HepG2 (cell line): ENCODE results near the gene PACSIN1. TPM values are rescaled to one million over a fixed set of nuclear protein-coding genes. Genes with fewer than 3 reads are reported as not detected.
A peak's percentile ranks its signal among the peaks of the same experiment; 100 is the strongest.

ENCODE experiments used
- ATAC-seq: fragments of 200-7000 bp; cut with Tn5 transposase; 3 replicates; pipeline ENCODE4 v1.9.1; 2020; ENCODE audit warnings: mild to moderate bottlenecking, moderate library complexity
- BruUV-seq: library from RNA; stranded (reverse); fragments of 400-500 nt; replicated peaks from 2 replicates; lab custom pipeline; 2021; lab: Mats Ljungman, UMichigan
- CTCF ChIA-PET: fragments of 300-600 bp; formaldehyde crosslinking; extraction: SDS; loops from one replicate; lab custom pipeline; 2021; ENCODE audit warnings: low total read pairs, inconsistent platforms, low intra/inter-chr PET ratio; lab: Yijun Ruan, JAX
- POLR2A ChIA-PET: fragments of 350-600 bp; sonication (Branson Sonifier 250); formaldehyde crosslinking; loops from one replicate; lab custom pipeline; 2020; ENCODE audit warnings: antibody characterized with exemption, inconsistent platforms; lab: Yijun Ruan, JAX
- DNase-seq: peaks from one replicate; pipeline ENCODE4 v3.0.0-alpha.2; 2015; ENCODE audit warnings: low spot score
- FAIRE-seq: peaks from 3 replicates; lab custom pipeline; 2011; peaks lifted over from hg19 to GRCh38; lab: Jason Lieb, UNC
- H2AFZ ChIP-seq: one replicate; pipeline ENCODE4 v1.6.1; 2011; ENCODE audit warnings: low read length, inconsistent platforms
- H3K27ac ChIP-seq: fragments of 300-600 bp; 3 replicates; pipeline ENCODE4 v1.8.0; 2011; ENCODE audit warnings: mixed run types, mild to moderate bottlenecking, mixed read lengths, low read length, inconsistent platforms; ENCODE audit not compliant: insufficient read depth; ENCODE audit errors: extremely low read length
- H3K27me3 ChIP-seq, 2 experiments: fragments of 200-600 bp in 1 of 2; 2 replicates in 1 of 2; 3 replicates in 1 of 2; pipeline versions ENCODE4 v1.6.0 to v1.8.0; 2011; ENCODE audit warnings: low read length in 2 of 2, mild to moderate bottlenecking in 2 of 2, moderate library complexity in 2 of 2, inconsistent platforms in 1 of 2; ENCODE audit not compliant: insufficient read depth in 2 of 2, control insufficient read depth in 1 of 2
- H3K36me3 ChIP-seq, 2 experiments: fragments of 200-600 bp in 1 of 2; replicated peaks in 1 of 2; 2 replicates in 1 of 2; 3 replicates in 1 of 2; pipeline versions ENCODE4 v1.5.1 to v1.8.0; 2011; ENCODE audit warnings: low read length in 2 of 2, inconsistent platforms in 1 of 2; ENCODE audit not compliant: insufficient read depth in 2 of 2, control insufficient read depth in 1 of 2
- H3K4me1 ChIP-seq: 2 replicates; pipeline ENCODE4 v1.5.1; 2012; ENCODE audit warnings: low read length, inconsistent platforms; ENCODE audit not compliant: insufficient read depth
- H3K4me2 ChIP-seq: 2 replicates; pipeline ENCODE4 v1.6.0; 2011; ENCODE audit warnings: low read depth, low read length, inconsistent platforms
- H3K4me3 ChIP-seq, 3 experiments: fragments of 200-600 bp in 1 of 3; sonication (generic), shearing (Covaris generic) in 1 of 3; replicated peaks in 1 of 3; 2 replicates each; pipeline ENCODE4 v1.5.1; 2011 to 2016; ENCODE audit warnings: low read length in 3 of 3, inconsistent platforms in 2 of 3, low read depth in 2 of 3, mild to moderate bottlenecking in 2 of 3, control low read depth in 1 of 3, mixed read lengths in 1 of 3; ENCODE audit not compliant: insufficient read depth in 1 of 3
- H3K79me2 ChIP-seq: one replicate; pipeline ENCODE4 v1.6.1; 2011; ENCODE audit warnings: low read length, inconsistent platforms; ENCODE audit not compliant: insufficient read depth
- H3K9ac ChIP-seq: 2 replicates; pipeline ENCODE4 v1.6.0; 2011; ENCODE audit warnings: mild to moderate bottlenecking, low read depth, low read length, inconsistent platforms; ENCODE audit not compliant: insufficient read depth
- H3K9me3 ChIP-seq: 2 replicates; pipeline ENCODE4 v1.5.1; 2012; ENCODE audit warnings: mild to moderate bottlenecking, low read length
- H4K20me1 ChIP-seq: 2 replicates; pipeline ENCODE4 v1.6.0; 2011; ENCODE audit warnings: inconsistent platforms, mild to moderate bottlenecking, low read length, moderate library complexity; ENCODE audit not compliant: insufficient read depth
- AGO2 ChIP-seq: fragments of 200-400 bp; formaldehyde crosslinking; optimal IDR thresholded peaks from 2 replicates; pipeline ENCODE3; 2017; ENCODE audit warnings: mild to moderate bottlenecking, low read depth, low read length, moderate library complexity
- CEBPB ChIP-seq: IDR thresholded peaks from 2 replicates; pipeline ENCODE4 v1.6.1; 2011; ENCODE audit warnings: low read depth, low read length, improper control_type of control experiment, borderline replicate concordance
- ETV6 ChIP-seq: sonication (generic); formaldehyde crosslinking; conservative IDR thresholded peaks from 2 replicates; pipeline ENCODE4 v1.4.0; 2020; ENCODE audit warnings: missing genetic modification reagents
- GLI4 ChIP-seq: sonication (generic); formaldehyde crosslinking; IDR thresholded peaks from 2 replicates; pipeline ENCODE4 v1.5.1; 2020; ENCODE audit warnings: missing genetic modification reagents, mild to moderate bottlenecking, moderate library complexity, borderline replicate concordance
- HOMEZ ChIP-seq: IDR thresholded peaks from 2 replicates; pipeline ENCODE4 v1.6.1; 2016; ENCODE audit warnings: low read depth
- HOXA9 ChIP-seq: sonication (generic); formaldehyde crosslinking; IDR thresholded peaks from 2 replicates; pipeline ENCODE4 v1.8.1; 2022; ENCODE audit warnings: missing genetic modification reagents, mild to moderate bottlenecking, moderate library complexity, borderline replicate concordance
- IKZF5 ChIP-seq: IDR thresholded peaks from 2 replicates; pipeline ENCODE4 v1.6.1; 2018; ENCODE audit warnings: missing genetic modification reagents, mild to moderate bottlenecking, missing compliant biosample characterization
- NCOA5 ChIP-seq: sonication (generic); formaldehyde crosslinking; IDR thresholded peaks from 2 replicates; pipeline ENCODE4 v1.4.0; 2020; ENCODE audit warnings: missing genetic modification reagents
- PITX1 ChIP-seq: sonication (generic); formaldehyde crosslinking; IDR thresholded peaks from 2 replicates; pipeline ENCODE4 v1.5.1; 2020; ENCODE audit warnings: mild to moderate bottlenecking, missing genetic modification reagents
- RAD51 ChIP-seq: fragments of 450-650 bp; IDR thresholded peaks from 2 replicates; pipeline ENCODE4 v1.6.1; 2016; ENCODE audit warnings: borderline replicate concordance
- REL ChIP-seq: sonication (generic); formaldehyde crosslinking; conservative IDR thresholded peaks from 2 replicates; pipeline ENCODE4 v1.8.0; 2022; ENCODE audit warnings: mild to moderate bottlenecking, missing genetic modification reagents, moderate library complexity
- SAFB2 ChIP-seq: sonication (generic); formaldehyde crosslinking; IDR thresholded peaks from 2 replicates; pipeline ENCODE4 v1.5.1; 2020; ENCODE audit warnings: missing genetic modification reagents, low read depth, mild to moderate bottlenecking, borderline replicate concordance
- TMF1 ChIP-seq: sonication (generic); formaldehyde crosslinking; IDR thresholded peaks from 2 replicates; pipeline ENCODE4 v1.8.1; 2022; ENCODE audit warnings: low read depth, missing genetic modification reagents
- TRAFD1 ChIP-seq: sonication (generic); formaldehyde crosslinking; IDR thresholded peaks from 2 replicates; pipeline ENCODE4 v1.5.1; 2020; ENCODE audit warnings: missing genetic modification reagents, mild to moderate bottlenecking, borderline replicate concordance
- ZNF205 ChIP-seq: IDR thresholded peaks from 2 replicates; pipeline ENCODE4 v1.6.1; 2018; ENCODE audit warnings: missing biosample characterization, missing genetic modification reagents
- ZNF263 ChIP-seq: sonication (generic); formaldehyde crosslinking; IDR thresholded peaks from 2 replicates; pipeline ENCODE4 v1.4.0; 2020; ENCODE audit warnings: missing genetic modification reagents
- ZNF335 ChIP-seq: sonication (generic); formaldehyde crosslinking; IDR thresholded peaks from 2 replicates; pipeline ENCODE4 v1.4.0; 2020; ENCODE audit warnings: missing genetic modification reagents
- ZNF543 ChIP-seq: sonication (generic); formaldehyde crosslinking; IDR thresholded peaks from 2 replicates; pipeline ENCODE4 v1.4.0; 2020; ENCODE audit warnings: mild to moderate bottlenecking, missing genetic modification reagents
- ZNF547 ChIP-seq: sonication (generic); formaldehyde crosslinking; IDR thresholded peaks from 2 replicates; pipeline ENCODE4 v1.5.1; 2020; ENCODE audit warnings: mild to moderate bottlenecking, missing genetic modification reagents
- ZNF614 ChIP-seq: IDR thresholded peaks from 2 replicates; pipeline ENCODE4 v1.6.1; 2018; ENCODE audit warnings: missing biosample characterization, missing genetic modification reagents, inconsistent platforms, borderline replicate concordance
- WGBS: methylation state at CpG from one replicate; pipeline ENCODE4 v1.1.6; 2017; ENCODE audit warnings: low lambda C conversion rate; 5-methylcytosine and 5-hydroxymethylcytosine counted together
- in situ Hi-C: cut with HindIII; loops from 2 replicates; pipeline ENCODE4 v1.10.0; 2017; ENCODE audit warnings: low pct_unique_long_range_greater_than_20kb; ENCODE audit not compliant: extremely low pct_ligation_motif_present
- intact Hi-C: fragments of 100-400 bp; cut with micrococcal nuclease; formaldehyde crosslinking; loops from one replicate; pipeline ENCODE4 v1.10.0; 2022; ENCODE audit not compliant: unreplicated experiment
- polyA plus RNA-seq, 8 experiments: library from polyadenylated mRNA; depleted of rRNA in 3 of 8; stranded (reverse) in 7 of 8; unstranded in 1 of 8; fragments of >200 nt; fragmentation: Illumina TruSeq in 4 of 8; extraction: Trizol in 4 of 8; gene quantifications; 2 replicates each; pipeline versions ENCODE4 v1.2.1 to v1.2.3, GENCODE V29; 2011 to 2016; ENCODE audit warnings: low read depth in 4 of 8, missing spikeins in 1 of 8, mixed read lengths in 1 of 8; ENCODE audit not compliant: insufficient read depth in 1 of 8
- total RNA-seq, 5 experiments: library from RNA; depleted of rRNA; stranded (reverse); fragments of >200 nt; fragmentation: Illumina TruSeq; extraction: Trizol; gene quantifications; 2 replicates each; pipeline ENCODE4 v1.2.3, GENCODE V29; 2016; ENCODE audit warnings: low read depth in 1 of 5

PACSIN1 gene
- total and polyA plus RNA-seq, 2 of the 13 experiments (the other 11 are each of a cell fraction or from before 2014, with no cell fraction given), result not detected

GRCh38 chr6:34526992-34527728, 61.3 kb downstream of the PACSIN1 start:
- intact Hi-C loops, result loop anchor here (1.0 kb wide), 2 partner anchors 33 to 82 kb away; no protein-coding TSS in a partner anchor
- peak overlapping the region; percentile 96 for H3K4me2 ChIP-seq
- in situ Hi-C loops, result loop anchor here (5.0 kb wide), 1 partner anchor 75 kb away; no protein-coding TSS in a partner anchor
- H3K9ac ChIP-seq, result no peak overlapping the region; the same call in 1 of the 2 replicates
- no peaks in the 10 kb centered on the region for H3K9me3 ChIP-seq
- WGBS, result 12% methylated on average over 17 of the region's 53 CpGs
- H4K20me1 ChIP-seq, result no peaks in the 10 kb centered on the region
- CTCF ChIA-PET, result interaction anchor here (2.9 kb wide), 1 partner anchor 82 kb away, joined by 43 read pairs; no protein-coding TSS in a partner anchor
- no TSS peak for BruUV-seq
- peak; percentile 92 for FAIRE-seq
- POLR2A ChIA-PET, result no interaction called here
- peak overlapping the region; percentile 37 to 70 (median 42) for H3K4me3 ChIP-seq
- H2AFZ ChIP-seq, result no peak overlapping the region
- DNase-seq, result peak; percentile 86
- ATAC-seq, result peak; percentile 90
- peaks cover 36% of the 10 kb centered on the region for H3K4me1 ChIP-seq
- no peaks in the 10 kb centered on the region for H3K36me3 ChIP-seq
- H3K27me3 ChIP-seq, result peaks cover 10 to 54% of the 10 kb centered on the region in 2 experiments; a peak in 4 of 5 replicates
- H3K27ac ChIP-seq, result no peak overlapping the region
- no peaks in the 10 kb centered on the region for H3K79me2 ChIP-seq
- no peak for TF ChIP-seq REL (CRISPR knock-in tag)
- no peak for TF ChIP-seq HOMEZ (CRISPR knock-in tag)
- TF ChIP-seq HOXA9 (CRISPR knock-in tag), result no peak
- peak; percentile 88 for TF ChIP-seq ZNF205 (CRISPR knock-in tag)
- no peak for TF ChIP-seq ZNF543 (CRISPR knock-in tag)
- TF ChIP-seq AGO2, result no peak
- TF ChIP-seq TMF1, result no peak
- no peak for TF ChIP-seq TRAFD1 (CRISPR knock-in tag)
- TF ChIP-seq IKZF5 (CRISPR knock-in tag), result peak; percentile 70
- peak; percentile 61 for TF ChIP-seq ZNF263 (CRISPR knock-in tag)
- no peak; the same call in 1 of the 2 replicates for TF ChIP-seq ETV6
- no peak for TF ChIP-seq GLI4 (CRISPR knock-in tag)
- 0 out of 2 replicates have a peak, but pooled peaks have one; percentile 57 for TF ChIP-seq ZNF335 (CRISPR knock-in tag)
- TF ChIP-seq NCOA5, result no peak
- TF ChIP-seq CEBPB, result no peak
- peak; percentile 55; the same call in 1 of the 2 replicates for TF ChIP-seq ZNF614 (CRISPR knock-in tag)
- TF ChIP-seq RAD51, result no peak
- TF ChIP-seq PITX1 (CRISPR knock-in tag), result peak; percentile 59; the same call in 1 of the 2 replicates
- TF ChIP-seq SAFB2 (CRISPR knock-in tag), result no peak
- 0 out of 2 replicates have a peak, but pooled peaks have one; percentile 17 for TF ChIP-seq ZNF547 (CRISPR knock-in tag)
